Measurements from ENCODE around the gene OTUD1.

Gene OTUD1

DNA sequence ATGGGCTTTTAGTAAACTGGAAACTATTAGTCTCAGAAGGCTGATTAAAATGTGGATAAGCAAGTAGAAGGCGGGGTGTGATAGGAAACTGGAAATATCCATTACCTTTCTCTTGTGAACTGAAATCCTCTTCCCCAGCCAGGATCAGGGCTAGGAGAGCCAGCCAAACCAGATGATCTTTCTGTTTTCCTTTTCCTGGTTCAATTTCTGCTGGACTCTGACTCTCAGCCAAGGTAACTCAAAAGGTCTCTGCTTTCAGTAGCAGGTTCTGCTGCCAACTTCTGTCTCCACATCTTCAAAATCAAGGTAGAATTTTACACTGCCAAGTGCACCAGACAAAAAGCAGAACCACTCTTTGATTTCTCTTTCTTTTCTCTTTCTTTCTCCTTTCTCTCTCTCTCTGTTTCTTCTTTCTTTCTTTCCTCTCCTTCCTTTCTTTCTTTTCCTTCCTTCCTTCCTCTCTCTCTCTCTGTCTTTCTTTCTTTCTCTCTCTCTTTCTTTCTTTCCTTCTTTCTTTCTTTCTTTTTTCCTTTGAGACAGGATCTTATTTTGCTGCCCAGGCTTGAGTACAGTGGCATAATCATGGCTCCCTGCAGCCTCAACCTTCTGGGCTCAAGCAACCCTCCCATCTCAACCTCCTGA is 30.8 kb downstream of the OTUD1 start:
- no peak for DNase-seq

DNA sequence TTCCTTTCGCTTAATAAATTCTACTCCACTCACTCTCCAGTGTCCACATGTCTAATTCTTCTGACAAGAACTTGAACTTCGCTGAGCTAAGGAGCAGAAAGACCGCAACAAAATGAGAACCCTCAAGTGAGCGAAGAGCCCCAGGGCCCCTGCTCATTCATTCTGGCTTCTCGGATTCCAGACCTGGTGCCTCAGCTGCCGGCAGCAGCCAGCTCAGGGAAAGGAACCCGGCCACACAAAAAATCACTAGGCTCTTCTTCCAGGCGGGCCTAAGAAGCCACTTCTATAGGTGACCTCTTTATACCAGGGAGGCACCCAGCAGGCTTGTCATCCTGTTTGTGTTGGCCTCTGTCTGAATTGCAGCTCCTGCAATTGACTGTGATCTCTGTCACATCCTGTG is 33.3 kb downstream of the OTUD1 start:
- DNase-seq = no peak

DNA sequence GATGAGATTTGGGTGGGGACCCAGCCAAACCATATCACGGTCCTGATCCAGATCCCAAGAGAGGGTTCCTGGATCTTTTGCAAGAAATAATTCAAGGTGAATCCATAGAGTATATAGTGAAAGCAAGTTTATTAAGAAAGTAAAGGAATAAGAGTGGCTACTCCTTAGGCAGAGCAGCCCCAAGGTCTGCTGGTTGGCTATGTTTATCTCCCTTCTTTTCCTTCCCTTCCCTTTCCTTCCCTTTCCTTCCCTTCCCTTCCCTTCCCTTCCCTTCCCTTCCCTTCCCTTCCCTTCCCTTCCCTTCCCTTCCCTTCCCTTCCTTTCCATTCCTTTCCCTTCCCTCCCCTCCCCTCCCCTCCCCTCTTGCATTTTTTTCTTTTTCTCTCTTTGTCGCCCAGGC is 35.2 kb downstream of the OTUD1 start:
- DNase-seq = no peak

DNA sequence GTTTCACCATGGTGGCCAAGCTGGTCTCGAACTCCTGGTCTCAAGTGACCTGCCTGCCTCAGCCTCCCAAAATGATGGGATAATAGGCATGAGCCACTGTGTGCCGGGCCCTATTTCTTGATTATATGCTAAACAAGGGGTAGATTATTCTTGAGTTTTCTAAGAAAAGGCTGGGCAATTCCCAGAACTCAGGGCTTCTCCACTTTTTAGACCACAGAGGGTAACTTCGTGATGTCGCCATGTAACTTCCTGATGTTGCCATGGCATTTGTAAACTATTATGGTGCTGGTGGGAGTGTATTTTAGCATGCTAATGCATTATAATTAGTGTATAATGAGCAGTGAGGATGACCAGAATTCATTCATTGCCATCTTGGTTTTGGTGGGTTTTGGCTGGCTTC is 35.8 kb downstream of the OTUD1 start:
- no peak for DNase-seq

DNA sequence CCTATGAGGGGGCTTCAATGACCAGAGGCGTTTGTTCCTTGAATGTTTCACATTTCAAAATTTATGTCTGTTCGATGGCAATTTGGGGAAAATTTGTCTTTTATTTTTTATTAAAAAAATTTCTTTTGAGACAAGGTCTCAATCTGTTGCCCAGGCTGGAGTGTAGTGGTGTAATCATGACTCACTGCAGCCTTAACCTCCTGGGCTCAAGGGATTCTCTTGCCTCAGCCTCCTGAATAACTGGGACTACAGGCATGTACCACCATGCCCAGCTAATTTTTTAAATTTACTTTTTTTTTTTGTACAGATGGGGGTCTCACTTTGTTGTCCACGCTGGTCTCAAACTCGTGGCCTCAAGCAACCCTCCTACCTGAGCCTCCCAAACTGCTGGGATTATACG is 39.7 kb downstream of the OTUD1 start:
- no peak for DNase-seq

DNA sequence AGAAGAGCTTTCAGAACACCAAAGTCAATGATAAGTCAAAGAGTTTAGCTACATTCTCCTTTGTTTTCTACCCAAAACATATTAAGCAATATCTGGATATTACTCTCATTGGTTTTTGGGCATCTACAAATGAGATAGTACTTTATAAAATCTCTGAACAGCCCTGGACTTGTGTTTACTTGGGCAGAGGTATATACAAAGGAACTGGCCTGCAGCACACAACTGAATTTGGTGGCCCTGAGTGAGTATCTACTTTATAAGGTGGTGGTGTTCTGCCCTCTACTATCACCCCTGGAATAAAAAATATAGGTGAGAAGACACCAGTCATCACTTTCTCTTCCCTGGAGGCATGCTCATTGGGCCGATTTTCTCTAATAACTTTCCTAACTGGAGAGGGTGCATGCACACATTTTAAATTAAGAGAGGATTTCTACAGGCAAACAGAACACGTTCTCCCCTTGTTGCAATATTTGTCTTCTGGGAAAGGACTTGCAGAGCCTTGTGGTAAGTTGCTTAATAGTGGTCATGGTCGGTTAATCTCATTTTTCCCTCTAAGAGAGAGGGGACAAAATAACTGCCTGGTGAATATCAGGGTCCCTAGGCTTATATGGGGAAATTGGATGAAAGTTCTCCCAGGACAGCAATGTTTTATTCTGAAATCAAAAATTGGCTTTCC is 41.1 kb downstream of the OTUD1 start:
- DNase-seq = no peak

DNA sequence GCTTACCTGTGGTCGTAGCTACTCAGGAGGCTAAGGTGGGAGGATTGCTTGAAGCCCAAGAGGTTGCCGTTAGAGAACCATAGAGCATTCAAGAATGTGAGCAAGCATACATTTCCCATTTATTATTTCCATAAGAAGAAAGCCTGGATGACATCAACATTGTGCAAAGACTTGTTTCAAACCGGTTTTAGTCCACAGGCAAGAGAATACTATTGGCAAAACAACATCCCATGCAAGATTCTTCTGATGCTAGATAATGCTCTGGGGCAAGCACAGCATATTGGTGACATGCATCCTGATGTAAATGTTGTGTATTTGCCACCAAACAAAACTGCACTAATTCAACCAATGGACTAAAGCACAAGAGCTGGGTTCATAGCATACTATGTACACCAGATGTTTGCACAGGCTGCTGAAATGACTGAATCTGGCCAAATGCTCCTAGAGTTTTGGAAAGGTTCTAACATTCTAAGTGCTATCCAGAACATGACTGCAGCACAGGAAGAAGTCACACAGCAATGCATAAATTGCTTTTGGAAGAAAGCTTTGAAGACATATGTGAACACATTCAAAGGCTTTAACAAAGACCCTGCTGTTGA is 42.6 kb downstream of the OTUD1 start:
- DNase-seq = no peak

DNA sequence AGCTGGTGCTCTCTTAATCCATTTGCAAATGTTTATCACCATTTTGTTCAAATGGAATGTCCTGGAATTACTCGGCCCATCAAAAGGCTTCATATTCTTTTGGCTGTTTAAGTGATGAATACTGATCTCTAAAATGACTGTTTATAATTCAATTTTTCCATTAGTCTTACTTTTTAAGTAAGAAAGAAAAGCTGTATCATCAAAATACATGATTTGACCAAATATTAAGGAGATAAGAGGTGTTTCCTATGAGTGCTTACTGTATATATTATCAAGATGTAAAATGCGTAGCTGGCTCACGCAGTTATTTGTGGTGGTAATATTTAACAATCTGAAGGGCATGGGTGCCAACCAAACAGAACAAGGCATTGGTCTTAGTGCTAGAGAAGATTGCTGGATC is 51.2 kb downstream of the OTUD1 start:
- DNase-seq = no peak
